ENCODE measurements around the gene GLB1L2.
A peak's percentile ranks its signal among the peaks of the same experiment; 100 is the strongest.

Gene GLB1L2

GRCh38 chr11:134386945-134387344 is 55.2 kb downstream of the GLB1L2 start:
- DNase-seq (ENCODE audit: low spot score) = no peak

- DNase-seq (ENCODE audit: low spot score) = no peak
Observed at GRCh38 chr11:134387501-134387900, 55.7 kb downstream of the GLB1L2 start.

- no peak for DNase-seq (ENCODE audit: low spot score)
Observed at GRCh38 chr11:134388590-134388989, 56.8 kb downstream of the GLB1L2 start.

DNA sequence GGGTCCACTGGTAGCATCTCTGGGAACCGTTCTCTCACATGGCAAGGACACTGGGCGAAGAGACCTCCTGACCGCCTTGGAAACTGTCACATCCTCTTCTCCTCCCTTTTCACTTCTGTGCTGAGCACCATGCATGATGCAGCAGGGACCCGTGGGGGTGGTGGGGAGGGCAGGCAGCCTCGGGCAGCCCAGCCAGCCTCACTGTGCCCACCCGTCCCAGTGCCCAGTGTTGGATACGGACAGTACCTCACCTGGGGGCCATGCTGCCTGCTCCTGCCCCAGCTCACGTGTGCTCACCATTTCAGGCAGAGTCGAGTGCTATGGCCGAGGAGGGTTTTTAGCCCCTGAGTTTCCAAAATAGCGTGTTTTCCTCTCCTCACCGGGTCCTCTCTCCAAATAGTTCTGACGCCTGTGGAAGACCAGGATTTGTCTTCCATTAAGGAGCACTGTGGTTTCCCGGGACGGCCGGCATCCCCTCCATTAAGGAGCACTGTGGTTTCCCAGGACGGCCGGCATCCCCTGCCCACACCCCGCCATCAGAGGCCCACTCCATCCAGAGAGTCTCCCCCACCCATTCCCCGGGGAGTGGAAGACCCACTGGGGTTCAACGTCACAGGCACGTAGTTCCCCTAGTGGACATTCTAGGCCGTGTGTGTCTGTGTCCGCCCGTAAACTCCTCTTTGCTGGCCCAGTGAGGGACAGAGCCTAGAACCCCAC is 57.8 kb downstream of the GLB1L2 start:
- DNase-seq (ENCODE audit: low spot score) = no peak

GRCh38 chr11:134390706-134391569 is 59.1 kb downstream of the GLB1L2 start:
- no peak for DNase-seq (ENCODE audit: low spot score)

- no peak for DNase-seq (ENCODE audit: low spot score)
Observed at GRCh38 chr11:134391656-134392055, 59.9 kb downstream of the GLB1L2 start.

- DNase-seq (ENCODE audit: low spot score) = no peak
Observed at GRCh38 chr11:134392953-134393615, 61.3 kb downstream of the GLB1L2 start.

GRCh38 chr11:134393638-134394037 is 61.9 kb downstream of the GLB1L2 start:
- peak; percentile 88 for DNase-seq (ENCODE audit: low spot score)

GRCh38 chr11:134394311-134394710 is 62.5 kb downstream of the GLB1L2 start:
- DNase-seq (ENCODE audit: low spot score) = no peak

DNA sequence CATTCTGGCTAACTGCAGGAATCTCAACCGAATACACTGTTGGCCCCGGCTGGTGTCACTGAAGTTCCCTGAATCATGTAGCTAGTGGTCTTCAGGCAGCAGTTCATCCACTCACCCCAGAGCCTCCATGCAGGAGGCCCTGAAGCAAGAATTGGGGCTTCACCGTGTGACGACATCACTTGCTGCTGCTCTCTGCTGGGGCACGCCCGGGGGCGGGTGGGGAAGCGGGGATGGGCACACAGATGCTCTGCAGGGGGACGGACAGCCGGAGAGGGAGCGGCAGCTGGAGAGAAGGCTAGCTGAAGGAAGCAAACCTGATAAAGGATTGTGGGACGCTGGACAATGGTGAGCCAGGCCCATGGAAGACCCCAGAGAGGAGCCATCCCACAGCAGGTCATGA is 63.2 kb downstream of the GLB1L2 start:
- no peak for DNase-seq (ENCODE audit: low spot score)

DNA sequence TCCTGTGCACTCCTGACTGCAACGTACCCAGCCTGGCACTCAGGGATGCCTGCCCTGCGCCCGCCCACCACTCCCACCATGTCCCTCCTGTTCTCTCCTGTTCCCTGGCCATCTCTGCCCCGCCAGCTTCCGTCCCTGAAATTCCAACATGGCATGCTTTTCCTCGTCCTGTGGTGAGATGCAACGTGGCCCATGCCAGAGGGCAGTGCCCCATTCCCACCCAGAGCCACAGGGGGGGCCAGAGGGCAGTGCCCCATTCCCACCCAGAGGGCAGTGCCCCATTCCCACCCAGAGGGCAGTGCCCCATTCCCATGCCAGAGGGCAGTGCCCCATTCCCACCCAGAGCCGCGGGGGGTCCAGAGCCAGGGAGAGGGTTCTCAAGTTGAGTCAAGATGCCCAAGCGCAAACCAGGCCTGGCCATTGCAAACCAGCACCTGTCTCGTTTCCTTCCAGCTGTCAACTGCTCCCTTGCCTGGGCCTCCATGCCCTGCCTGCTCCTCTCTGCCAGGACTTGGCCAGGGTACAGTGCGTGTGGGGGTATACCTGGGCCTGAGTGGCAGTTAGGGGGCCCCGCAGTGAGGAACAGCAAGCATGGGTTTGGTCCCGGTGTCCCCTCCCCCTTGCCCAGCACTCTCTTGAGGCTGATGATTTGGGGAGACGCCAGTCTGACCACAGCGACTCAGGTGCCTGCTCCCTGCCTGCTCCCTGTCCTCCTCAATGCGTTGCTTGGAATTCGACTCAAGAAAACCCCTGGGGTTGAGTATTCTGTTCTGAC is 65.7 kb downstream of the GLB1L2 start:
- DNase-seq (ENCODE audit: low spot score) = no peak

GRCh38 chr11:134398079-134398444 is 66.3 kb downstream of the GLB1L2 start:
- peak; percentile 86 for DNase-seq (ENCODE audit: low spot score)

DNA sequence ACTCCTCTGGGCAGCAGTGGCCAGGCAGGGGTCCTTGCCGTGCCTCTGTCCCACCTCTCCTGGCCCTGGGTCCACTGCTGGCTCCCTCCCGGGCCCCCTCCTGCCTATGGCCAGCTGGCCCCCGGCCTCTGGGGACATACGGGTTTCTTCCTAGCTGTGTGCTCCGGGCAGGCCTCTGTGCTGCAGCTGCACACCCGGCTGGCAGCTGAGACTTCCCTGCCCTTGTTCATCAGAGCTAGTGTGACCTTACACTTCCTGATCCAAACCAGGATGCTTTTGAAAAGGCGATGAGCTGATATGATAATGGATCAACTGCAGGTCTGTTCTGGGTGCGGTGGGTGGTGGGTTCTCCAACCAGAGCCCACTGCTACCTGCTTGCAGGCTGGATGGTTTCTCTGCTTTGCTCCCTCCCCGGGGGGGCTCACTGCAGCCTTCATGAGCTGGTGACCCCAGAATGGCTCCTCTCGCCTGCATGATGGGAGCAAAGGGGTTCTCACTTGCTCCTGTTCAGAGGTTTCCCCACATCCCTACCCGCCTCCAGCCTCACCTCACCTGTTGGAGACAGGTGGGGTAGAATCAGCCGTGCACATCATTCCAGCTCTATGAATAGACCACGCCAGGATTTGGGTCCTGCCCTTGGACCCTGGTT is 67.0 kb downstream of the GLB1L2 start:
- DNase-seq (ENCODE audit: low spot score) = peak; percentile 60

DNA sequence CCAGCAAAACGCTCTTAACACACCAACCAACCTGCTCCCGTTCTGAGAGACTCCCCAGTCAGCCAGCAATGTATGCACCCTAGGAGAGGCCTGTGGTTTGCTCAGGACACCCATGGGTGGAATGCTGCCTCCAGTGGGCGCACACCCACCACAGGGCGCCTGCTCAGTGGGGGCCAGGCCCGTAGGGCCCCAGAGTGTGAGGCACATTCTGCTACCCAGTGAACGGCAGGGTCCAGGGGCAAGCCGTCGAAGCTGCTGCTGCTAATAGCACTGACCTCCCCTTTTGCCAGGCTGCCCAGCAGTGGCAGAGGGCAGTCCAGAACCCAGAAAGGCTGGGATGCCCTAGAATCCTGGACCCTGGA is 67.5 kb downstream of the GLB1L2 start:
- no peak for DNase-seq (ENCODE audit: low spot score)

DNA sequence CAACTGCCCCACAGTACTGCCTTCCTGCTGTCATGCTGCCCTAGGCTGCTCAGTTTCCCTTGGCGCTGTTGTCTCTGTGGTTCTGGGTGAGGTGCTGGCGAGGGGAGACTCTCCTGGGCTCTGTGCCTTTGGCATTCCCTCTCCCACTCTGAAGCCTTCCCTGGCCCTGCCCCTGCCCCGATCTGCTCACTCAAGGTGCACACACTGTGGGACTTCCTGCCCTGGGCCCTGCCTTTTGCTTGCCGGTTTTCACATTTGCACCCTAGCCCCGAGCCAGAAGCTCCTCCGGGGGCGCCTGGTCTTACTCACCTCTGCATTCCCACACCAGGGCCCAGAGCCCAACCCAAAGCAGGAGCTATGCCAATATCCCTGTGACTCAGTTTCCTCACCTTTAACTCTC is 68.2 kb downstream of the GLB1L2 start:
- no peak for DNase-seq (ENCODE audit: low spot score)

DNA sequence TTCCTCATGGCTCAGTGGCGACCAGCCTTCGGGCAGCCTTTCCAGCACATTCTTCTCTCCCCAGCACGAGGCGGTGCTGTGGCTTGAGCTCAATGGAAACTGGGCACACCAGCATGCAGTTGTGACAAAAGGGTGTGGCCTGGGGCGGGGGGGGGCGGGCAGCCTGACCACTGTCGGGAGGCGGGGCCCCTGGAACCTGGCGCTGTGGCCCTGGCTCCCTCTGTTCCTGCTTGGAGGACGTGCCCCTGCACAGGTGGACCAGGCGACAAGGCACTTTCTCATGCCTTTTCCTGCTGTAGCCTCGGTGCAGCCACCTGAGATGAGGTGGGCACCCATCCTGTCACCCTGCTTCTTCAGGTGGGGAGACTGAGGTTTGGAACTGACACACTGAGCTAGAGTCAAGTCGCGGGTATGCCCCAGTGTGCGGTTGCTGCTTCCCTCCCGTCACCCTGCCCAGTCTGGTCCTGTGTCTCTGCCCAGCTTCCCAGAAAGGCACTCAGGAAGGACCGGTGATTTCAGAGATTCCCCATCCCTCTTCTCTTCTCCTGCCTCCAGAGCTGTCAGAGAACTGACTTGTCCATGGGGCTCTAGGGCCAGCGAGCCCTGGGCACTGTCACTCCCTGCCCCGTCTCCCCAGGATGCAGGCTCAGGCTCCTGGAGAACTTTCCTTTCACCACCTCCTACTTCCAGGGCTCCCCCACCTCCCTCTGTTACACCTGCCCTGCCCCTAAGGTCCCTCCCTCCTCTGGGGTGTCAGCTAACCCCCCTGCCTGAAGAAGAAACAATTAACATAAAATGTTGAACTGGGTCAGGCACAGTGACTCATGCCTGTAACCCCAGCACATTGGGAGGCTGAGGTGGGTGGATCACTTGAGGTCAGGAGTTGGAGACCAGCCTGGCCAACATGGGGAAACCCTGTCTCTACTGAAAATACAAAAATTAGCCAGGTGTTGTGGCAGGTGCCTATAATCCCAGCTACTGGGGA is 70.3 kb downstream of the GLB1L2 start:
- DNase-seq (ENCODE audit: low spot score) = no peak

DNA sequence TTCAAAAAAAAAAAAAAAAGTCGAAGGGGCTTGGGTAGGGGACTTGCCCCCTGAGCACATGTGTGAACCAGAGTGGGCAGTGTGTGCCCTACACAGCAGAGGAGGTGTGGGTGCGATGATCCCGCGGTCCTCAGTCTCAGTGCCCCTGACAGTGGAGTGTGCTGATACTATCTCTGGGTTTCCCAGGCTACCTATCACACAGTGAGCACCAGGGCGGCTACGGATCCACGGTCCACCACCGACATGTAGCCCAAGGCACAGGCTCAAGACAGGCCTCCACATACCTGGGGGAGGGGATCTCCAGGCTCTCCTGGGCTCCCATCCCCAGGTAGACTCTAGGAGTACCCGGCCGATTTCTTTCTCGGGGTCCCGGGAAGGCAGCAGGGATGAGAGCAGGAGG is 71.1 kb downstream of the GLB1L2 start:
- no peak for DNase-seq (ENCODE audit: low spot score)

GRCh38 chr11:134404575-134405341 is 73.0 kb downstream of the GLB1L2 start:
- DNase-seq (ENCODE audit: low spot score) = no peak

GRCh38 chr11:134405436-134405835 is 73.6 kb downstream of the GLB1L2 start:
- DNase-seq (ENCODE audit: low spot score) = no peak

GRCh38 chr11:134405841-134406240 is 74.1 kb downstream of the GLB1L2 start:
- no peak for DNase-seq (ENCODE audit: low spot score)
